Neuron (in vitro differentiated cells): ENCODE measurements around the gene LGALS4.
"Not testable (repeated sequence)": the region's sequence is repeated elsewhere in the genome, so short reads cannot be mapped to it uniquely, and the experiment has no call there.

Experiments
- H2AFZ ChIP-seq: one replicate; pipeline ENCODE4 v1.6.1; 2013; ENCODE audit warnings: low read depth, mild to moderate bottlenecking, inconsistent platforms, low read length, moderate library complexity
- H3K27me3 ChIP-seq: one replicate; pipeline ENCODE4 v1.6.1; 2013; ENCODE audit warnings: low read length; ENCODE audit not compliant: insufficient read depth
- H3K36me3 ChIP-seq: one replicate; pipeline ENCODE4 v1.6.1; 2013; ENCODE audit warnings: low read length; ENCODE audit not compliant: insufficient read depth
- H3K4me1 ChIP-seq: one replicate; pipeline ENCODE4 v1.6.1; 2013; ENCODE audit warnings: low read length; ENCODE audit not compliant: insufficient read depth
- H3K4me3 ChIP-seq: 2 replicates; pipeline ENCODE4 v1.5.1; 2013; ENCODE audit warnings: mild to moderate bottlenecking, low read length, moderate library complexity
- H3K9me3 ChIP-seq: one replicate; pipeline ENCODE4 v1.6.1; 2013; ENCODE audit warnings: low read length

The LGALS4 gene

DNA sequence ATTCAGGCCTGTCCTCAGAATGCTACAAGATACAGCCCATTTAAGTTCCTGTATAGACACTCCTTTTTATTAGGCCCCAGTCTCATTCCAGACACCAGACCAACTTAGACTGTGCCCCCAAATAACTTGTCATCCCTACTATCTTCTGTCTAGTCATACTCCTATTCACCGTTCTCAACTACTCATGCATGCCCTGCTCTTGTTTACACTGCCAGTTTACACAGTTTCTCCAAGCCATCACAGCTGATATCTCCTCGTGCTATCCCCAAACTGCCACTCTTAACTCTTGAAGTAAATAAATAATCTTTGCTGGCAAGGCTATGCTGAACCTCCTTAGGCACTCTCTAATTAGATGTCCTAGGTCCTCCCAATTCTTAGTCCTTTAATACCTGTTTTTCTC is 58.5 kb downstream of the LGALS4 start:
- not testable (repeated sequence) for H3K4me3 ChIP-seq, H3K36me3 ChIP-seq, H3K9me3 ChIP-seq, H3K4me1 ChIP-seq, H3K27me3 ChIP-seq, H2AFZ ChIP-seq

DNA sequence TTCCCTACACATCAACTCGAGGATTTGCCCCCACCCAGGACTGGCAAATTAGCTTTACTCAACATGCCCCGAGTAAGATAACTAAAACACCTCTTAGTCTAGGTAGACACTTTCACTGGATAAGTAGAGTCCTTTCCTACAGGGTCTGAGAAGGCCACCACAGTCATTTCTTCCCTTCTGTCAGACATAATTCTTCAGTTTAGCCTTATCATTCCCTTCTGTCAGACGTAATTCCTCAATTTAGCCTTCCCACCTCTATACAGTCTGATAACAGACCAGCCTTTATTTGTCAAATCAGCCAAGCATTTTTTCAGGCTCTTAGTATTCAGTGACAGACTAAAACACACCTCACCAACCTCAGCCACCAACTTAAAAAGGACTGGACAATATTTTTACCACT is 59.0 kb downstream of the LGALS4 start:
- not testable (repeated sequence) for H3K4me1 ChIP-seq, H2AFZ ChIP-seq, H3K4me3 ChIP-seq, H3K27me3 ChIP-seq, H3K36me3 ChIP-seq, H3K9me3 ChIP-seq
